HG03135 (cell line): ENCODE measurements around the gene TSGA10IP.

ENCODE experiments used
- ATAC-seq: cut with Tn5 transposase; IDR thresholded peaks from one replicate; pipeline ENCODE4 v1.9.1; 2021; ENCODE audit warnings: mild to moderate bottlenecking, moderate library complexity; ENCODE audit not compliant: unreplicated experiment

TSGA10IP gene

DNA sequence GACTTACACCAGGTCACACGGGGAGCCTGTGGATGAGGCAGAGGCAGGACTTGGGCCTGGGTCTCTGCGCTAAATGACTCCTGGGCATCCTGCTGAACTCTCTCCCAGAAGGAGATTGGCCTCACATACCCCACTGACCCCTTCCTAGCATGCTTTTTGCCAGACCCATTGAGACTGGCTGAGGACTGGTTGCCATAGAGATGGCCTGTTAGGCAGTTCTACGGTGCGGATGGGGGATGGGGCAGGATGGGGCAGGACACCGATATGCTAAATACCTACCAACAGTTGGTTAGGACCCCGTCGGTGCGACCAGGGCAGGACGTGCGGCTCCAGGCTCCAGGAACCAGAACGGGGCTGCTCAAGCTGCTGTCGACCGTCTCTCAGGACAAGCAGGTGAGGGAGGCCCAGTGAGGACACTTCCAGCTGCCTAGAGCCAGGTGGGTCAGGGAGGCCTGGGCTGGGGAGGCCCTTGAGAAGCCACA is at the start of gene TSGA10IP:
Gene TSGA10IP (plus strand): TSS at position 51 of the 482 bp plus-strand sequence. CDS start 196 bp downstream, at position 247.
- ATAC-seq = no peak

GRCh38 chr11:65895482-65895981 is 49.7 kb upstream of the TSGA10IP start:
- ATAC-seq = no peak

- ATAC-seq = no peak
Measured at GRCh38 chr11:65896034-65896999, 49.0 kb upstream of the TSGA10IP start.

DNA sequence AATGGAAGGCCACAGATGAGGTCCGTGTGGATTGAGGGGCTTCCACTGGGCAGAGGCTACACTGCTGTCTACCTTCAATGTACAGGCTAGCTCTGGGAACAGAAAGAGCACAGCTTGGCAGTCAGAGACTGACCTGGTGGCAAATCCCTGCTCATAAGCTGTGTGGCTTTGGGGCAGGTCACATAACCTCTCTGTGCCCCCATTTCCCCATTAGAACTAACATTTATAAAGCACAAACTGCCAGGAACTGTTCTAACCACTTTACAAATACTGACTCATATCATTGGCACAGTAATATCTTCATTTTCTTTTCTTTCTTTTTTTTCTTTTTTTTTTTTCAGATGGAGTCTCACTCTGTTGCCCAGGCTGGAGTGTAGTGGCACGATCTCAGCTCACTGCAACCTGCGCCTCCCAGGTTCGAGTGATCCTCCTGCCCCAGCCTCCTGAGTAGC is 48.2 kb upstream of the TSGA10IP start:
- ATAC-seq = no peak

DNA sequence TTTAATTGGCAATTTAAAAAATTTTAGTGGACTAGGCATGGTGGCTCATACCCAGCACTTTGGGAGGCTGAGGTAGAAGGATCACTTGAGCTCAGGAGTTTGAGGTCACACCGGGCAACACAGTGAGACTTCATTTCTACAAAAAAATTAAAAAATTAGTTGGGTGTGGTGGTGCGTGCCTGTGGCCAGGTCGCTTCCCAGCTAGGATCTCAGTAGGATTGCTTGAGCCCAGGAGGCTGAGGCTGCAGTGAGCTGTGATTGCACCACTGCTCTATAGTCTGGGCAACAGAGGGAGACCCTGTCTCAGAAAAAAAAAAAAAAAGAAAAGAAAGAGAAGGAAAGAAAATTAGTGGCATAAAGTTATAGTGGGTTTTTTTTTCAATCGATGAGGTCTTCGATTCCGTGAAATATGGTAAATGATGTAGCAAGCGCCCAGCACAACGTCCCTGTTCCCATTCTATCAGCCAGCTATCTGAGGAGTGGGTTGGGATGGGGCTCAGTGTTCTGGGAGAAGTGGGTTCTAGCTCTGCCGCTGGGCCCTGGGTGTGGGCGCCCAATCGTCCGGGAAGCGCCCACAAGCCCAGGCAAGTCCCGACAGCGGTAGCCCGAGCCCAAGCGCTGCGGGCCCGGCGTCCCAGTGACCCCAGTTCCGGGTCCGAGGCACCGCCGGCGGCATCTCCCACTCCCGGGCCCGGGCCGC is 46.5 kb upstream of the TSGA10IP start:
- no peak for ATAC-seq

DNA sequence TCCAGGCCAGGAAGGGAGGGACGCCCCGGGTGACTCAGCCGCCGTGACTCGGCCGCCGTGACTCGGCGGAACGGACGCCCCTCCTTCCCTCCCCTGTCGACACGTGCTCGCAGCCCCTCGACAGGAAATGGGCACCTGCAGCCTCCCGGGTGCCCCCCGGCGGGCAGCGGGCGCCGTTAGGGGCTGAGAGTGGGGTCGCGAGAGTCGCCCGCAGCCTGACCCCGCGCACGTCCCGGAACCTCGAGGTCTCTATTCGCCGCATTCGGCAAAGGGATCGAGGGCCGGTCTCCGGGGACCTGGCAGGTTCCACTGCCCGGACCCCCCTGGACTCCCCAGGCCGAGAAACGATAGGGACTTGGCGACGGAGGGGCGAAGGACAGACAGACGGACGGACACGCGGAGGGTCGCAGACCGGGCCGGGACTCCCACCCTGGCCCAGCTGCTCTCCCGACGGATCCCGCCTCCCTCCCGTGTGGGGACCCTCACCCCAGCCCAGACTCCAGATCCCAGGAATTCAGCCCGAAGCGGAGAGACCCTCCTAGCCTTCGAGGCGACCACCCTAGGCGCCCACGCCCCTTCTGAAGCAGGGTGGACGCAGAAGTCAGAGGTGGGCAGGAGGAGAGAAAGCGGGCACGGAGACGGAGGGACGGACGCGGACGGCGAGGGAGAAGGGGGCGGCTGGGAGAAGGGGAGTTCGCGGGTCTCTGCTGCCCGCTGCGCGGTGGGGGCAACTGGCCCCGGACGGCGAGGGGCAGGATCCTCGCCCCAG is 45.7 kb upstream of the TSGA10IP start:
- no peak for ATAC-seq

GRCh38 chr11:65900125-65900898 is 45.0 kb upstream of the TSGA10IP start, which contains the start of gene FOSL1:
TSS of gene FOSL1 (minus strand) at chr11:65900388. CDS start at chr11:65900339, 49 bp downstream.
- ATAC-seq = peak; percentile 75

DNA sequence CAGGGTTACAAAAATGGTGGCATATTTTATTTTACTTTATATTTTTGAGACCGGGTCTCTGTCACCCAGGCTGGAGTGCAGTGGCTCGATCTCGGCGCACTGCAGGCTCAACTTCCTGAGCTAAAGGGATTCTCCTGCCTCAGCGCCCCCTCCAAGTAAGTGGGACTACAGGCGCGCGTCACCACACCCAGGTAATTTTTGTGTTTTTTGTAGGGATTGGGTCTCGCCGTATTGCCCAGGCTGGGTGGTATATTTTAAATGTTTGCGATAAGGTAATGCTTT is 44.4 kb upstream of the TSGA10IP start:
- no peak for ATAC-seq

GRCh38 chr11:65903068-65903481 is 42.2 kb upstream of the TSGA10IP start:
- ATAC-seq = no peak

DNA sequence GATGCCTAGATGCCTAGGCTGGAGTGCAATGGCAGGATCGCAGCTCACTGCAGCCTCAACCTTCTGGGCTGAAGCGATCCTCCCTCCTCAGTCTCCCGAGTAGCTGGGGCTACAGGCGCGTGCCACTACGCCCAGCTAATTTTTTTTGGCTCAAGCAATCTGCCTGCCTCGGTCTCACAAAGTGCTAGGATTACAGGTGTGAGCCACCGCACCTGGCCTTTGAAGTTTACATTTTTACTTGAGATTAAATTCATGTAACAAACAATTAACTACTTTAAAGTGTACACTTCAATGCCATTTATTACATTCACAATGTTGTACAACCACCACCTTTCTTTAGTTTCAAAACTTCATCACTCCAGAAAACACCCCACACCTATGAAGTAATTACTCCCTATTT is 41.6 kb upstream of the TSGA10IP start:
- ATAC-seq = no peak

- ATAC-seq = no peak
Measured at GRCh38 chr11:65906602-65907001, 38.7 kb upstream of the TSGA10IP start.

GRCh38 chr11:65907878-65908277 is 37.4 kb upstream of the TSGA10IP start:
- no peak for ATAC-seq

- ATAC-seq = no peak
Measured at GRCh38 chr11:65911682-65912568, 33.4 kb upstream of the TSGA10IP start.

GRCh38 chr11:65912845-65913244 is 32.4 kb upstream of the TSGA10IP start:
- ATAC-seq = no peak

GRCh38 chr11:65915101-65915820 is 30.0 kb upstream of the TSGA10IP start:
- no peak for ATAC-seq

DNA sequence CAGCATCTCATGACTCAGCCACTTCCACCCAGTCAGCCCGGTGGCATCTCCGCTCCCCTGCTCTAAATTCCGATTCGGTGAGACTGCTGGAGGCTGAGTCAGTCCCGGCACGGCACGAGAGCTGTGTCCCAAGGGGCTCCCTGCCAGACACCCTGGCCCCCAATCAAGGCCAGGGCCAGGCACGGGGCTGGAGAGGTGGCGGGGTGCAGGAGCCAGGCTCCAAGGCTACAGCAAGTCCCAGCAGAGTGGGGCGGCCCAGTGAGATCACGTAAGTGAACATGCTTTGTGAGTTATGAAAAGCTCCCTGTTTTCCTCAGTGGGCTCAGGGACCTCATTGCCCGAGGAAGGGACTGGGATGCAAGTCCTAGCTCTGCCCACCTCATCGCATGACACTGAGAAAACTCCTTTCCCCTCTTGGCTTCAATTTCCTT is 29.4 kb upstream of the TSGA10IP start:
- no peak for ATAC-seq

- ATAC-seq = no peak
Measured at GRCh38 chr11:65916391-65916790, 28.9 kb upstream of the TSGA10IP start.

- ATAC-seq = no peak
Measured at GRCh38 chr11:65917077-65917433, 28.2 kb upstream of the TSGA10IP start.
